Glutamatergic neuron (in vitro differentiated cells): ENCODE data around the gene SLCO2A1. TPM values are rescaled to one million over a fixed set of nuclear protein-coding genes. Genes with fewer than 3 reads are reported as not detected.

ENCODE experiments used
- DNase-seq: peaks from one replicate; pipeline ENCODE4 v3.0.0; 2022
- H3K27ac Mint-ChIP-seq: one replicate; pipeline ENCODE4 v1.8.0; 2020; ENCODE audit warnings: mild to moderate bottlenecking, mixed read lengths, inconsistent platforms; ENCODE audit not compliant: unreplicated experiment
- H3K27me3 Mint-ChIP-seq: one replicate; pipeline ENCODE4 v1.8.0; 2020; ENCODE audit warnings: mild to moderate bottlenecking, moderate library complexity, mixed read lengths, inconsistent platforms; ENCODE audit not compliant: unreplicated experiment
- H3K36me3 Mint-ChIP-seq: one replicate; pipeline ENCODE4 v1.8.0; 2020; ENCODE audit warnings: mild to moderate bottlenecking, mixed read lengths, inconsistent platforms; ENCODE audit not compliant: unreplicated experiment
- H3K4me1 Mint-ChIP-seq: one replicate; pipeline ENCODE4 v1.8.0; 2020; ENCODE audit warnings: mild to moderate bottlenecking, low read depth, mixed read lengths, inconsistent platforms; ENCODE audit not compliant: unreplicated experiment
- H3K4me3 Mint-ChIP-seq: one replicate; pipeline ENCODE4 v1.8.0; 2020; ENCODE audit warnings: mild to moderate bottlenecking, mixed read lengths, inconsistent platforms; ENCODE audit not compliant: unreplicated experiment
- H3K9me3 Mint-ChIP-seq: one replicate; pipeline ENCODE4 v1.8.0; 2020; ENCODE audit warnings: mild to moderate bottlenecking, moderate library complexity, mixed read lengths, inconsistent platforms; ENCODE audit not compliant: unreplicated experiment
- CTCF ChIP-seq: fragments of 200-600 bp; sonication (generic); IDR thresholded peaks from one replicate; pipeline ENCODE4 v1.5.0; 2021; ENCODE audit not compliant: partially characterized antibody, unreplicated experiment
- total RNA-seq: library from RNA; stranded (reverse); fragmentation: NEBNext Ultra II Directional; extraction: Animal tissue kit (Norgen Biotek cat#: 25700); gene quantifications from one replicate; pipeline ENCODE4 v1.2.1, GENCODE V29; 2021; ENCODE audit not compliant: unreplicated experiment

SLCO2A1 gene
- total RNA-seq, 1 donor from 2014 or later = not detected

- Mint-ChIP-seq H3K27me3 (peaks cover 12% of the 10 kb centered on the region), H3K27ac (no peak overlapping the region), H3K36me3 (peaks cover 14% of the 10 kb centered on the region), H3K4me3 (no peak overlapping the region), H3K4me1 (peaks cover 5% of the 10 kb centered on the region), H3K9me3 (peaks cover 2% of the 10 kb centered on the region)
- no peak for TF ChIP-seq CTCF
- DNase-seq = no peak
Observed at GRCh38 chr3:133997871-133998635, 31.7 kb downstream of the SLCO2A1 start.

GRCh38 chr3:133996996-133997395 is 32.7 kb downstream of the SLCO2A1 start:
- Mint-ChIP-seq H3K36me3 (peaks cover 14% of the 10 kb centered on the region), H3K9me3 (peaks cover 2% of the 10 kb centered on the region), H3K4me3 (no peak overlapping the region), H3K27me3 (peaks cover 12% of the 10 kb centered on the region), H3K27ac (no peak overlapping the region), H3K4me1 (peaks cover 5% of the 10 kb centered on the region)
- no peak for TF ChIP-seq CTCF
- no peak for DNase-seq

- peak; percentile 32 for DNase-seq
- H3K36me3 Mint-ChIP-seq = peaks cover 14% of the 10 kb centered on the region
- no peak overlapping the region for H3K27ac Mint-ChIP-seq
- H3K27me3 Mint-ChIP-seq = peaks cover 12% of the 10 kb centered on the region
- H3K4me3 Mint-ChIP-seq = no peak overlapping the region
- no peak for TF ChIP-seq CTCF
- H3K9me3 Mint-ChIP-seq = peaks cover 2% of the 10 kb centered on the region
- peaks cover 5% of the 10 kb centered on the region for H3K4me1 Mint-ChIP-seq
Observed at GRCh38 chr3:133996251-133996661, 33.5 kb downstream of the SLCO2A1 start.

GRCh38 chr3:133995264-133995663 is 34.5 kb downstream of the SLCO2A1 start:
- Mint-ChIP-seq H3K4me1 (peaks cover 5% of the 10 kb centered on the region), H3K27me3 (peaks cover 12% of the 10 kb centered on the region)
- DNase-seq = no peak

More at GRCh38 chr3:133995264-133995663, 34.5 kb downstream of the SLCO2A1 start:
- Mint-ChIP-seq H3K36me3 (peaks cover 14% of the 10 kb centered on the region), H3K27ac (no peak overlapping the region), H3K9me3 (peaks cover 2% of the 10 kb centered on the region), H3K4me3 (no peak overlapping the region)
- TF ChIP-seq CTCF = no peak
